ENCODE data around the gene ORC3.
"Not testable (repeated sequence)": the region's sequence is repeated elsewhere in the genome, so short reads cannot be mapped to it uniquely, and the experiment has no call there.

The ORC3 gene

GRCh38 chr6:87701344-87701675 is 111.4 kb downstream of the ORC3 start:
- peak overlapping the region; percentile 90 for H3K4me3 ChIP-seq (ENCODE audit: low read depth, low read length)
- no peak for TF ChIP-seq CTCF (IDR thresholded peaks at IDR 0.05; ENCODE audit: borderline replicate concordance, insufficient read depth, low read depth, low read length)

GRCh38 chr6:87701676-87702588 is 112.0 kb downstream of the ORC3 start, which contains the start of gene AKIRIN2:
Gene AKIRIN2 (minus strand): TSS chr6:87702233. CDS start chr6:87701684, 549 bp downstream.
- peak within 1 kb of the TSS; percentile 90 for H3K4me3 ChIP-seq (ENCODE audit: low read depth, low read length)
- TF ChIP-seq CTCF (IDR thresholded peaks at IDR 0.05; ENCODE audit: borderline replicate concordance, insufficient read depth, low read depth, low read length): no peak

GRCh38 chr6:87702589-87702945 is 112.6 kb downstream of the ORC3 start:
- TF ChIP-seq CTCF (IDR thresholded peaks at IDR 0.05; ENCODE audit: borderline replicate concordance, insufficient read depth, low read depth, low read length): no peak
- H3K4me3 ChIP-seq (ENCODE audit: low read depth, low read length): peak overlapping the region; percentile 38

GRCh38 chr6:87703039-87703438 is 113.1 kb downstream of the ORC3 start:
- H3K4me3 ChIP-seq (ENCODE audit: low read depth, low read length): not testable (repeated sequence)

GRCh38 chr6:87705070-87705691 is 115.2 kb downstream of the ORC3 start:
- no peak overlapping the region for H3K4me3 ChIP-seq (ENCODE audit: low read depth, low read length)
- TF ChIP-seq CTCF (IDR thresholded peaks at IDR 0.05; ENCODE audit: borderline replicate concordance, insufficient read depth, low read depth, low read length): no peak

- no peak for TF ChIP-seq CTCF (IDR thresholded peaks at IDR 0.05; ENCODE audit: borderline replicate concordance, insufficient read depth, low read depth, low read length)
- no peak overlapping the region for H3K4me3 ChIP-seq (ENCODE audit: low read depth, low read length)
Observed at GRCh38 chr6:87706187-87706966, 116.4 kb downstream of the ORC3 start.

- H3K4me3 ChIP-seq (ENCODE audit: low read depth, low read length): not testable (repeated sequence)
Observed at GRCh38 chr6:87708581-87709427, 118.9 kb downstream of the ORC3 start.

All from GM12875 (cell line).